WTC11 (cell line): Measurements from ENCODE around the gene CD2AP. TPM values are rescaled to one million over a fixed set of nuclear protein-coding genes. Genes with fewer than 3 reads are reported as not detected.
A peak's percentile ranks its signal among the peaks of the same experiment; 100 is the strongest.

Experiments used
- ATAC-seq: fragments of 200-7000 bp; cut with Tn5 transposase; 2 replicates; pipeline ENCODE4 v1.10.0; 2021; ENCODE audit warnings: mild to moderate bottlenecking, moderate library complexity
- CTCF ChIA-PET: fragments of 300-600 bp; sonication (Branson Sonifier 250); formaldehyde crosslinking; loops from one replicate; lab custom pipeline; 2021; ENCODE audit warnings: antibody characterized with exemption; lab: Charles Lee
- POLR2A ChIA-PET: fragments of 350-600 bp; sonication (Branson Sonifier 250); formaldehyde crosslinking; loops from one replicate; lab custom pipeline; 2021; ENCODE audit warnings: antibody characterized with exemption; lab: Charles Lee
- DNase-seq: peaks from one replicate; pipeline ENCODE4 v3.0.0; 2021; ENCODE audit warnings: low spot score
- H3K27ac Mint-ChIP-seq: 2 replicates; pipeline ENCODE4 v1.8.0; 2021; ENCODE audit warnings: mixed read lengths
- H3K27me3 Mint-ChIP-seq: 2 replicates; pipeline ENCODE4 v1.8.0; 2021; ENCODE audit warnings: low read depth, mild to moderate bottlenecking, moderate library complexity, mixed read lengths
- H3K36me3 Mint-ChIP-seq: 2 replicates; pipeline ENCODE4 v1.8.0; 2021; ENCODE audit warnings: mixed read lengths
- H3K4me1 Mint-ChIP-seq: 2 replicates; pipeline ENCODE4 v1.8.0; 2022; ENCODE audit warnings: mixed read lengths
- H3K4me3 Mint-ChIP-seq: 2 replicates; pipeline ENCODE4 v1.8.0; 2021; ENCODE audit warnings: mild to moderate bottlenecking, moderate library complexity, mixed read lengths
- H3K9me3 Mint-ChIP-seq: 2 replicates; pipeline ENCODE4 v1.8.0; 2021; ENCODE audit warnings: mixed read lengths
- GABPB1 ChIP-seq: sonication (generic); formaldehyde crosslinking; IDR thresholded peaks from 2 replicates; pipeline ENCODE4 v1.8.1; 2023; ENCODE audit warnings: mild to moderate bottlenecking, missing genetic modification reagents
- GTF2I ChIP-seq: fragments of 250-450 bp; sonication (Bioruptor Pico); conservative IDR thresholded peaks from 2 replicates; pipeline ENCODE4 v1.4.0; 2021; ENCODE audit warnings: mild to moderate bottlenecking
- HMGA2 ChIP-seq: fragments of 250-450 bp; sonication (Bioruptor Pico); IDR thresholded peaks from 2 replicates; pipeline ENCODE4 v1.4.0; 2021; ENCODE audit warnings: mild to moderate bottlenecking, moderate library complexity
- IRF2 ChIP-seq: sonication (generic); formaldehyde crosslinking; IDR thresholded peaks from 2 replicates; pipeline ENCODE4 v1.8.0; 2022; ENCODE audit warnings: low read depth, missing genetic modification reagents, borderline replicate concordance
- JAZF1 ChIP-seq: fragments of 250-450 bp; sonication (Bioruptor Pico); IDR thresholded peaks from 2 replicates; pipeline ENCODE4 v1.9.0; 2021; ENCODE audit warnings: moderate library complexity, mild to moderate bottlenecking, inconsistent platforms
- NFE2L1 ChIP-seq: sonication (generic); formaldehyde crosslinking; IDR thresholded peaks from 2 replicates; pipeline ENCODE4 v1.8.1; 2023; ENCODE audit warnings: missing genetic modification reagents
- NR3C1 ChIP-seq: sonication (generic); formaldehyde crosslinking; conservative IDR thresholded peaks from 2 replicates; pipeline ENCODE4 v1.8.1; 2023; ENCODE audit warnings: low read depth, mild to moderate bottlenecking, missing genetic modification reagents
- ZNF138 ChIP-seq: sonication (generic); formaldehyde crosslinking; conservative IDR thresholded peaks from 2 replicates; pipeline ENCODE4 v1.8.1; 2022; ENCODE audit warnings: mild to moderate bottlenecking, moderate library complexity, missing genetic modification reagents
- ZNF232 ChIP-seq: sonication (generic); formaldehyde crosslinking; IDR thresholded peaks from 2 replicates; pipeline ENCODE4 v1.8.0; 2022; ENCODE audit warnings: mild to moderate bottlenecking, missing genetic modification reagents
- ZNF396 ChIP-seq: fragments of 250-450 bp; sonication (Bioruptor Pico); IDR thresholded peaks from 2 replicates; pipeline ENCODE4 v1.8.0; 2021; ENCODE audit warnings: mild to moderate bottlenecking, moderate library complexity, borderline replicate concordance
- ZNF671 ChIP-seq: fragments of 250-450 bp; sonication (Bioruptor Pico); IDR thresholded peaks from 2 replicates; pipeline ENCODE4 v1.8.0; 2021; ENCODE audit warnings: mild to moderate bottlenecking
- total RNA-seq: library from RNA; stranded (reverse); gene quantifications from 3 replicates; pipeline ENCODE4 v1.2.3, GENCODE V29; 2021
- TF ChIP-seq, protein P1 (sequence below): fragments of 250-450 bp; sonication (Bioruptor Pico); IDR thresholded peaks from 2 replicates; pipeline ENCODE4 v2.1.2; 2022; ENCODE audit warnings: mild to moderate bottlenecking, moderate library complexity
- TF ChIP-seq, protein P2 (sequence below): fragments of 200-600 bp; IDR thresholded peaks from 2 replicates; pipeline ENCODE4 v1.8.0; 2022; ENCODE audit warnings: antibody characterized with exemption
- TF ChIP-seq, protein P3 (sequence below): sonication (generic); formaldehyde crosslinking; IDR thresholded peaks from 2 replicates; pipeline ENCODE4 v1.8.0; 2022; ENCODE audit warnings: mild to moderate bottlenecking, missing genetic modification reagents
- TF ChIP-seq, protein P4 (sequence below): sonication (generic); formaldehyde crosslinking; IDR thresholded peaks from 2 replicates; pipeline ENCODE4 v1.8.1; 2022; ENCODE audit warnings: mild to moderate bottlenecking, moderate library complexity, missing genetic modification reagents
- TF ChIP-seq, protein P5 (sequence below): sonication (generic); formaldehyde crosslinking; IDR thresholded peaks from 2 replicates; pipeline ENCODE4 v1.8.0; 2022; ENCODE audit warnings: missing genetic modification reagents
- TF ChIP-seq, protein P6 (sequence below): fragments of 250-450 bp; sonication (Bioruptor Pico); IDR thresholded peaks from 2 replicates; pipeline ENCODE4 v1.9.0; 2021; ENCODE audit warnings: mild to moderate bottlenecking, borderline replicate concordance

Gene CD2AP
- total RNA-seq, 1 experiment from 2014 or later, result 77.0 TPM

DNA sequence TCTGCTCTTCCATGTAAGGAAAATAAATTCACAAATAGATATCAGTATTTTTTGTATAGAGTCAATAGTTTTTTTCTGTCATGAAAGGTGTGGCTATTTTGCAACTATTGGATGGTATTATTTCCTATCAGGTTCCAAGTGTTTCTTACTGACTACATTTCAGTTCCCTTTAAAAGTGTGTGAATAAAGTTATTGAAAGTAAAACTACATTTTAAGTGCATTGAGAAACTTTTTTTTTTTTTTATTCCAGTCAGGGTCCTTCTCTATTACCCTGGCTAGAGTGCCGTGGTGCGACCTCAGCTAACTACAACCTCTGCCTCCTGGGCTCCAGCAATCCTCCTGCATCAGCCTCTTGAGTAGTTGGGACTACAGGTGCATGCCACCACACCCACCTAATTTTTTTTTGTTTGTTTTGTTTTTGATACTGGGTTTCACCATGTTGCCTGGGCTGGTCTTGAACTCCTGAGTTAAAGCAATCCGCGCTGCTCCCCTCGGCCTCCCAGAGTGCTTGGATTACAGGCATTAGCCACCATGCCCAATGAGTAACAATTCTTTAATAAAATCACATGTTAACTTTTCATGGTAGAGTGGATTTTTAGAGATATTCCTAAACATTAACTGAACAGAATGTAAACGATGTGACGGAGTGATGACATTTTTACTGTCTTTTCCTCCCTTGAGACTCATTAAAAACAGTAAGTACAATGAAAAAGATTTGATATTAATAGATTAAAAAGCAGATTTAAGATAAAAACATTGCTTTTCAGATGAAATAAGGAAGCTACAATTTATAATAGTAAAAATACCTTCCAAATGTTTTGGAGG is 151.1 kb downstream of the CD2AP start:
- TF ChIP-seq IRF2 (CRISPR knock-in tag) (no peak), ZNF396 (CRISPR knock-in tag) (no peak), ZNF232 (no peak), GTF2I (CRISPR knock-in tag) (no peak)
- TF ChIP-seq, protein P1, sequence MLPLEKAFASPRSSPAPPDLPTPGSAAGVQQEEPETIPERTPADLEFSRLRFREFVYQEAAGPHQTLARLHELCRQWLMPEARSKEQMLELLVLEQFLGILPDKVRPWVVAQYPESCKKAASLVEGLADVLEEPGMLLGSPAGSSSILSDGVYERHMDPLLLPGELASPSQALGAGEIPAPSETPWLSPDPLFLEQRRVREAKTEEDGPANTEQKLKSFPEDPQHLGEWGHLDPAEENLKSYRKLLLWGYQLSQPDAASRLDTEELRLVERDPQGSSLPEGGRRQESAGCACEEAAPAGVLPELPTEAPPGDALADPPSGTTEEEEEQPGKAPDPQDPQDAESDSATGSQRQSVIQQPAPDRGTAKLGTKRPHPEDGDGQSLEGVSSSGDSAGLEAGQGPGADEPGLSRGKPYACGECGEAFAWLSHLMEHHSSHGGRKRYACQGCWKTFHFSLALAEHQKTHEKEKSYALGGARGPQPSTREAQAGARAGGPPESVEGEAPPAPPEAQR, result no peak
- TF ChIP-seq, protein P2, sequence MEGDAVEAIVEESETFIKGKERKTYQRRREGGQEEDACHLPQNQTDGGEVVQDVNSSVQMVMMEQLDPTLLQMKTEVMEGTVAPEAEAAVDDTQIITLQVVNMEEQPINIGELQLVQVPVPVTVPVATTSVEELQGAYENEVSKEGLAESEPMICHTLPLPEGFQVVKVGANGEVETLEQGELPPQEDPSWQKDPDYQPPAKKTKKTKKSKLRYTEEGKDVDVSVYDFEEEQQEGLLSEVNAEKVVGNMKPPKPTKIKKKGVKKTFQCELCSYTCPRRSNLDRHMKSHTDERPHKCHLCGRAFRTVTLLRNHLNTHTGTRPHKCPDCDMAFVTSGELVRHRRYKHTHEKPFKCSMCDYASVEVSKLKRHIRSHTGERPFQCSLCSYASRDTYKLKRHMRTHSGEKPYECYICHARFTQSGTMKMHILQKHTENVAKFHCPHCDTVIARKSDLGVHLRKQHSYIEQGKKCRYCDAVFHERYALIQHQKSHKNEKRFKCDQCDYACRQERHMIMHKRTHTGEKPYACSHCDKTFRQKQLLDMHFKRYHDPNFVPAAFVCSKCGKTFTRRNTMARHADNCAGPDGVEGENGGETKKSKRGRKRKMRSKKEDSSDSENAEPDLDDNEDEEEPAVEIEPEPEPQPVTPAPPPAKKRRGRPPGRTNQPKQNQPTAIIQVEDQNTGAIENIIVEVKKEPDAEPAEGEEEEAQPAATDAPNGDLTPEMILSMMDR, result no peak
- Mint-ChIP-seq H3K4me3 (no peak overlapping the region), H3K9me3 (no peaks in the 10 kb centered on the region), H3K4me1 (peaks cover 23% of the 10 kb centered on the region), H3K36me3 (no peaks in the 10 kb centered on the region; the same call in 1 of the 2 replicates), H3K27ac (no peak overlapping the region; the same call in 1 of the 2 replicates), H3K27me3 (no peaks in the 10 kb centered on the region)
- POLR2A ChIA-PET, result no interaction called here
- DNase-seq (no peak), ATAC-seq (no peak)
- CTCF ChIA-PET, result interaction anchor here (0.9 kb wide), 1 partner anchor 106 kb away, joined by 3 read pairs; no protein-coding TSS in a partner anchor

DNA sequence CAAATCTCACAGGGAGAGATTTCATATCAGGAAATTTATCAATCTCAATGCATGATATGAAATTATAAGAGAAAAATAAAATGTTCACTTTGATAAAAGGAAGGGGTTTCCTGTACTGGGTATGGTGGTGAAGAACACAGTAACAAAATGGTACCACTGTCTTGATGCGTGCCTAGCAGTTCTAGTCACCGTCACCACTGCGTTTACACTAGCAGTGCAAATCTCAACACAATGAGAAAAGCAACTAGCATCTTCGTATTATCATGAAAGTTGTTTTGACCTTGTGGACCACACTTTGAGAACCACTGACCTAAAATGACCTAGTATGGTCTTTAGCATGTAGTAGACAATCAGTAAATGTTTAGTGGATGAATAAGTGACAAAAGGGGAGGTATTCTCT is 152.4 kb downstream of the CD2AP start:
- H3K27me3 Mint-ChIP-seq, result no peaks in the 10 kb centered on the region
- no peaks in the 10 kb centered on the region for H3K9me3 Mint-ChIP-seq
- H3K4me3 Mint-ChIP-seq, result no peak overlapping the region
- DNase-seq, result no peak
- ATAC-seq, result no peak
- ChIA-PET POLR2A (interaction anchor here (1.2 kb wide), 1 partner anchor 153 kb away, joined by 5 read pairs; the partner anchor contains the start of gene CD2AP), CTCF (interaction anchor here (2.5 kb wide), 1 partner anchor 151 kb away, joined by 40 read pairs; the partner anchor contains the start of gene OPN5)
- TF ChIP-seq GTF2I (CRISPR knock-in tag), result no peak
- TF ChIP-seq ZNF671 (CRISPR knock-in tag), result 0 out of 2 replicates have a peak, but pooled peaks have one; percentile 35
- no peaks in the 10 kb centered on the region for H3K36me3 Mint-ChIP-seq
- peaks cover 29% of the 10 kb centered on the region for H3K4me1 Mint-ChIP-seq
- no peak overlapping the region for H3K27ac Mint-ChIP-seq

DNA sequence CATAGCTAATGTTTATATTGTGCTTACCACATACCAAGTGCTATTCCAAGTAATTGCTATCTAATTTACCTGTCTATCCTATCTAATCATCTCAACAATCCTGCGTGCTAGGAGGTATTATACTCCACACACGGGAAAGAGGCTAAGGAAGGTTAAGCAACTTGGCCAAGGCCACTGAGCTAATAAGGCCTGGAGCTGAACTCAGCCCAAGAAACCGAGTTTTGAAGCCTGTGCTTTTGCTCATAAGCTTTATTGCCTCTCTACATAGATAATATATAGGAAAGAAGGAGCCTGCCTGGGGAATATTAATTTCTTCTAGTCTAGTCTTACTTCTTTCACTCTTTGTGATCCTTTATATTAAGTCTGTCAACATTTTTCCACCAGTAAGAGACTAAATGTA is 153.0 kb downstream of the CD2AP start:
- H3K4me1 Mint-ChIP-seq, result peaks cover 29% of the 10 kb centered on the region
- no peak overlapping the region for H3K4me3 Mint-ChIP-seq
- no peaks in the 10 kb centered on the region for H3K27me3 Mint-ChIP-seq
- ChIA-PET CTCF (interaction anchor here (1.3 to 2.5 kb wide), 6 partner anchors 8 to 157 kb away, joined by 3 to 40 read pairs (median 10); partner anchors contain the start of gene OPN5), POLR2A (interaction anchor here (1.2 kb wide), 1 partner anchor 153 kb away, joined by 5 read pairs; the partner anchor contains the start of gene CD2AP)
- no peak overlapping the region for H3K27ac Mint-ChIP-seq
- no peaks in the 10 kb centered on the region for H3K9me3 Mint-ChIP-seq
- no peaks in the 10 kb centered on the region for H3K36me3 Mint-ChIP-seq
- DNase-seq (no peak), ATAC-seq (no peak)
- TF ChIP-seq NR3C1 (no peak), ZNF138 (CRISPR knock-in tag) (no peak), HMGA2 (no peak), JAZF1 (CRISPR knock-in tag) (no peak), NFE2L1 (CRISPR knock-in tag) (no peak), GABPB1 (CRISPR knock-in tag) (no peak)
- TF ChIP-seq, protein P3, sequence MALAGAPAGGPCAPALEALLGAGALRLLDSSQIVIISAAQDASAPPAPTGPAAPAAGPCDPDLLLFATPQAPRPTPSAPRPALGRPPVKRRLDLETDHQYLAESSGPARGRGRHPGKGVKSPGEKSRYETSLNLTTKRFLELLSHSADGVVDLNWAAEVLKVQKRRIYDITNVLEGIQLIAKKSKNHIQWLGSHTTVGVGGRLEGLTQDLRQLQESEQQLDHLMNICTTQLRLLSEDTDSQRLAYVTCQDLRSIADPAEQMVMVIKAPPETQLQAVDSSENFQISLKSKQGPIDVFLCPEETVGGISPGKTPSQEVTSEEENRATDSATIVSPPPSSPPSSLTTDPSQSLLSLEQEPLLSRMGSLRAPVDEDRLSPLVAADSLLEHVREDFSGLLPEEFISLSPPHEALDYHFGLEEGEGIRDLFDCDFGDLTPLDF (CRISPR knock-in tag), result no peak
- TF ChIP-seq, protein P4, sequence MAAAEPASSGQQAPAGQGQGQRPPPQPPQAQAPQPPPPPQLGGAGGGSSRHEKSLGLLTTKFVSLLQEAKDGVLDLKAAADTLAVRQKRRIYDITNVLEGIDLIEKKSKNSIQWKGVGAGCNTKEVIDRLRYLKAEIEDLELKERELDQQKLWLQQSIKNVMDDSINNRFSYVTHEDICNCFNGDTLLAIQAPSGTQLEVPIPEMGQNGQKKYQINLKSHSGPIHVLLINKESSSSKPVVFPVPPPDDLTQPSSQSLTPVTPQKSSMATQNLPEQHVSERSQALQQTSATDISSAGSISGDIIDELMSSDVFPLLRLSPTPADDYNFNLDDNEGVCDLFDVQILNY (CRISPR knock-in tag), result no peak
- TF ChIP-seq, protein P5, sequence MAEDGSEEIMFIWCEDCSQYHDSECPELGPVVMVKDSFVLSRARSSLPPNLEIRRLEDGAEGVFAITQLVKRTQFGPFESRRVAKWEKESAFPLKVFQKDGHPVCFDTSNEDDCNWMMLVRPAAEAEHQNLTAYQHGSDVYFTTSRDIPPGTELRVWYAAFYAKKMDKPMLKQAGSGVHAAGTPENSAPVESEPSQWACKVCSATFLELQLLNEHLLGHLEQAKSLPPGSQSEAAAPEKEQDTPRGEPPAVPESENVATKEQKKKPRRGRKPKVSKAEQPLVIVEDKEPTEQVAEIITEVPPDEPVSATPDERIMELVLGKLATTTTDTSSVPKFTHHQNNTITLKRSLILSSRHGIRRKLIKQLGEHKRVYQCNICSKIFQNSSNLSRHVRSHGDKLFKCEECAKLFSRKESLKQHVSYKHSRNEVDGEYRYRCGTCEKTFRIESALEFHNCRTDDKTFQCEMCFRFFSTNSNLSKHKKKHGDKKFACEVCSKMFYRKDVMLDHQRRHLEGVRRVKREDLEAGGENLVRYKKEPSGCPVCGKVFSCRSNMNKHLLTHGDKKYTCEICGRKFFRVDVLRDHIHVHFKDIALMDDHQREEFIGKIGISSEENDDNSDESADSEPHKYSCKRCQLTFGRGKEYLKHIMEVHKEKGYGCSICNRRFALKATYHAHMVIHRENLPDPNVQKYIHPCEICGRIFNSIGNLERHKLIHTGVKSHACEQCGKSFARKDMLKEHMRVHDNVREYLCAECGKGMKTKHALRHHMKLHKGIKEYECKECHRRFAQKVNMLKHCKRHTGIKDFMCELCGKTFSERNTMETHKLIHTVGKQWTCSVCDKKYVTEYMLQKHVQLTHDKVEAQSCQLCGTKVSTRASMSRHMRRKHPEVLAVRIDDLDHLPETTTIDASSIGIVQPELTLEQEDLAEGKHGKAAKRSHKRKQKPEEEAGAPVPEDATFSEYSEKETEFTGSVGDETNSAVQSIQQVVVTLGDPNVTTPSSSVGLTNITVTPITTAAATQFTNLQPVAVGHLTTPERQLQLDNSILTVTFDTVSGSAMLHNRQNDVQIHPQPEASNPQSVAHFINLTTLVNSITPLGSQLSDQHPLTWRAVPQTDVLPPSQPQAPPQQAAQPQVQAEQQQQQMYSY (CRISPR knock-in tag), result no peak
- TF ChIP-seq, protein P6, sequence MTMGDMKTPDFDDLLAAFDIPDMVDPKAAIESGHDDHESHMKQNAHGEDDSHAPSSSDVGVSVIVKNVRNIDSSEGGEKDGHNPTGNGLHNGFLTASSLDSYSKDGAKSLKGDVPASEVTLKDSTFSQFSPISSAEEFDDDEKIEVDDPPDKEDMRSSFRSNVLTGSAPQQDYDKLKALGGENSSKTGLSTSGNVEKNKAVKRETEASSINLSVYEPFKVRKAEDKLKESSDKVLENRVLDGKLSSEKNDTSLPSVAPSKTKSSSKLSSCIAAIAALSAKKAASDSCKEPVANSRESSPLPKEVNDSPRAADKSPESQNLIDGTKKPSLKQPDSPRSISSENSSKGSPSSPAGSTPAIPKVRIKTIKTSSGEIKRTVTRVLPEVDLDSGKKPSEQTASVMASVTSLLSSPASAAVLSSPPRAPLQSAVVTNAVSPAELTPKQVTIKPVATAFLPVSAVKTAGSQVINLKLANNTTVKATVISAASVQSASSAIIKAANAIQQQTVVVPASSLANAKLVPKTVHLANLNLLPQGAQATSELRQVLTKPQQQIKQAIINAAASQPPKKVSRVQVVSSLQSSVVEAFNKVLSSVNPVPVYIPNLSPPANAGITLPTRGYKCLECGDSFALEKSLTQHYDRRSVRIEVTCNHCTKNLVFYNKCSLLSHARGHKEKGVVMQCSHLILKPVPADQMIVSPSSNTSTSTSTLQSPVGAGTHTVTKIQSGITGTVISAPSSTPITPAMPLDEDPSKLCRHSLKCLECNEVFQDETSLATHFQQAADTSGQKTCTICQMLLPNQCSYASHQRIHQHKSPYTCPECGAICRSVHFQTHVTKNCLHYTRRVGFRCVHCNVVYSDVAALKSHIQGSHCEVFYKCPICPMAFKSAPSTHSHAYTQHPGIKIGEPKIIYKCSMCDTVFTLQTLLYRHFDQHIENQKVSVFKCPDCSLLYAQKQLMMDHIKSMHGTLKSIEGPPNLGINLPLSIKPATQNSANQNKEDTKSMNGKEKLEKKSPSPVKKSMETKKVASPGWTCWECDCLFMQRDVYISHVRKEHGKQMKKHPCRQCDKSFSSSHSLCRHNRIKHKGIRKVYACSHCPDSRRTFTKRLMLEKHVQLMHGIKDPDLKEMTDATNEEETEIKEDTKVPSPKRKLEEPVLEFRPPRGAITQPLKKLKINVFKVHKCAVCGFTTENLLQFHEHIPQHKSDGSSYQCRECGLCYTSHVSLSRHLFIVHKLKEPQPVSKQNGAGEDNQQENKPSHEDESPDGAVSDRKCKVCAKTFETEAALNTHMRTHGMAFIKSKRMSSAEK (CRISPR knock-in tag), result no peak
